Stimulated activated CD8-positive, alpha-beta memory T cell treated with anti-CD3 and anti-CD28 coated beads, Interleukin-7, amount 100 ng/mL, for 4 hours (primary cell): ENCODE measurements around the gene SUFU.

Experiments
- DNase-seq, 2 donors: peaks; one replicate each; pipeline ENCODE4 v3.0.0-alpha.2; 2020; ENCODE audit warnings: low read depth in 2 of 2

The SUFU gene

GRCh38 chr10:102634686-102635085, 130.9 kb downstream of the SUFU start:
- DNase-seq = no peak

DNA sequence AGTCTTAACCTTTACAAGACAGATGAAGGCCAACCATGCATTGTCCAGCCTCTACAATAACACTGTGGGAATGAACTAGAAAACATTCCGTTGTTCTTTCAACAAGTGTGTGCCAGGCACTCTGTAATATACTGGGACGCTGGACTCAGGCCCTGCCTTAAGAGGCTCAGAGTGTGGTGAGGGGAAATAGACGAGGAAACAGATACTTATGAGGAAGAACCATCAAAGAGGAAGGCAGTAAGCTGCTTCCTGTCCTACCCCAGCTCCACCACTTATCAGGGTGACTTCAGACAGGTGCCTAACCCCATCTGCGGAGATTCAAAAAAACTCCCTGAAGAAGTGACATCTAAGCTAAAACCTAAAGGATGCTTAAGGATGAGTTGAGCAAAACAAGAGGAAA, 131.6 kb downstream of the SUFU start:
- no peak for DNase-seq

GRCh38 chr10:102639537-102639936, 135.8 kb downstream of the SUFU start:
- no peak for DNase-seq

DNA sequence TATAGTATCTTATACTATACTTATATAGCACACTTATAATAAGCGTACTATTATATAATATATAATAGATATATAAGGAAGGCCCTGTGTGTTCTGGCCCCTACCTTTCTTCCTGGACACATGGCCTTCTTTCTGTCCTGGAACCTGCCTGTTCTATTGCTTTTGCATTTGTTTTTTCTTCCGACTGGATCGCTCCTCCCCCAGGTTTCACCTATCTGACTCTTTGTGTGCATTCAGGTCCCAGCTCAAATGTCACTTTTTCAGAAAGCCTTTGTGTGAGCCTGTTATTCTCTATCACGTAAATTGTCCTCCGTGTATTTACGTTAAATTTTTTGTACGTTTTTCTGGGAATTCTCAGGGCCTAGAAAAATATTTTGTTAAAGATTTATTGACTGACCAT, 137.6 kb downstream of the SUFU start:
- DNase-seq = no peak

- peak; percentile 95 to 98 for DNase-seq
These were observed 138.3 kb downstream of the SUFU start for GRCh38 chr10:102641880-102642735.

- DNase-seq = peak in 1 of 2 donors; percentile 48
These were observed 139.1 kb downstream of the SUFU start for GRCh38 chr10:102642736-102643335.

- peak in 1 of 2 donors; percentile 41 for DNase-seq
These were observed 139.7 kb downstream of the SUFU start for GRCh38 chr10:102643336-102644065.

- peak; percentile 19 to 56 for DNase-seq
These were observed 140.4 kb downstream of the SUFU start, which contains the start of gene TRIM8 for GRCh38 chr10:102644066-102644645. TSS of gene TRIM8 (plus strand) at chr10:102644479. CDS start at chr10:102644618, 139 bp downstream.

- peak; percentile 47 to 74 for DNase-seq
These were observed 141.0 kb downstream of the SUFU start for GRCh38 chr10:102644646-102645387.

DNA sequence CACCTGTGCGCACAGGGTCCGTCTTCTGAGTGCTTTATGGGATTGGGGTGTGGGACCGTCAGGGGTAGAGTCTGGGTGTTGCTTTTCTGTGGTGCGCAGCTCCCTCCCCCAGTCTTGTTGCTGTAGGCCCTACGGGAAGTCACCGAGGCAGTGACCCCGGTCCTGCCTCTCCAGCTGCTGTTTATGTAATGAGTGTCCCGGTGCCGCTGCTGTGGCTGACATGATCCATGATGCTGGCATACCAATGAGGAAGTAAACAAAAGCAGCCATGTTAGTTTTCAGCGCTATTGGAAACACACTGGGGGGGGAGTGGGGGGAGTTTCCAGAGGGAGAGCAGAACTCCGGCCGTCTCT, 141.6 kb downstream of the SUFU start:
- peak in 1 of 2 donors; percentile 11 for DNase-seq

DNA sequence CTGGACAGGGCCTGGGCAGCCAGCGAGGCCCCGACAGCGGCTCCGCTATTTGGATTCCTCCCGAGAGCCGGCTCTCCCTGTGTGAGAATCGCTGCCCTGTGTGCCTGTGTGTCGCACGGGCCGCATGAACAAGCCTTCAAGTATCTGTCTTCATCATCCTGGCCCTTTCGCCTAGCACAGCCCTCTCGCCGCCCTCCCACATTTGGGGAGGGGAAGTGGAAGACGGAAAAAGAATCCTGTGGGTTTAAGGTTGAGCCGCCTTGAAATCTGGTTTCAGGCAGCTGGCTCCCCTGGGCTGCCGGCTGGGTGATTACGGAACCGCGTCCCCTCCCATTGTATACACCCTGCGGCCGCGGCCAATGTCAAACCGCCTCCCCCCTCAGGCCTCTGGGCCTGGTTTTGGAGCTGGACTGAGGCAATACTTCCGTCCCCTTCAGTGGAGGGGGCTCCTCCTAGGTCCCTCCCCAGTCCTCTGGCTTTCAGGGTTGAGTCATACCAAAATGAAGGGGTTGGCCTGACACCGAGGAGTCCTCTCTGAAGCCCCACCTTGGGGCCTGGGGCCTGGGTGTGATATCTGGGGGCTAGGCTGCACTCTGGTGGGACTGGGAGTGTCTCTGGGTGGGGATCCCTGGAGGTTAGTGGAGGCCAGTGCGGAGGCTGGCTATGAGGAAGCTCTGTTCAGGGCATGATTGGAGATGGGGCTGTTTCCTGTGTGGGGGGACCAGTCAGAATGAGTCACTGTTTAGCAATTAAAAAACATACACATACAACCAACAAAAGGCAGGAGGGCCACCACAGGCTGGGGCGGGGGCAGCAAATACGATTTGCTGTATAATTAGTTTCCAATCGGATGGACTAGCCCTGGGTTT, 142.2 kb downstream of the SUFU start:
- peak; percentile 65 to 68 for DNase-seq

DNA sequence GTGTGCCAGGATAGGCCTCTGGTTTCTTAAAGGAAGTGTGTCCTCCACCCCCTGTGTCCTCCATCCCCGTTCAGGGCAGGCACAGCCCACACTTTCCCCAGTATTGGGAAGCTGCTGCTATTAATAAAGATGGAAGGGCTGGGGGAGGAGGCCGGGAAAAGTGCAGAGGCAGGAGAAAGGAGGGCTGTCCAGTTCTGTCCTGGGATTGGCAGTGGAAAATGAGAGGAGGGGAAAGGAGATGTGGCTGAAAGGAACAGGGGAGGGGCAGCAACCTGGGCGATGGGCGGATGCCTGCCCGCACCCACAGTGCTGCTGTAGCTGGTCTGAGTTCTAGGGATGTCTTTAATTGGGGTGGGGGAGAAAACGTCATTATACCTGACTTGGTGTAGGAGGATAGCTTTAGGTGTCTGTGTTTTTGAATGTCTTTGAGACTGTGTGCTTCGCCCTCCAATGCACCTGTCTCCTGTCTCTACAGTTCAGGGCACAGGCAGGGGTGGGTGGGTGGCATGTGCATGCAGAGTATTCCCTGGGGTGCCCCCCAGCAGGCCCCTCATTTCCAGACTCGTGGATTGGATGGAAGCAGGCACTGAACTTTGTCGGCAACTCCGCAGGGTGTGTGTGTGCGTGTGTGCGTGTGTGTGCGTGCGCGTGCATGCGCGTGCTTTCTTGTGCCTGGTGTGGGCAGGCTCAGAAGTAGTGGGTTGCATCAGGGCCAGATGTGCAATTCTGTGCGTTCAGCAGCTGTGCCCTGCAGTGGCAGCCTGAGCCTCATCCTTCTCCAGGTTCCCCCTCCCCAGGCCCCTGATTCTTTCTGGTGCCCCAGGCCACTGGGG, 143.1 kb downstream of the SUFU start:
- no peak for DNase-seq

- no peak for DNase-seq
These were observed 143.9 kb downstream of the SUFU start for GRCh38 chr10:102647443-102648268.

DNA sequence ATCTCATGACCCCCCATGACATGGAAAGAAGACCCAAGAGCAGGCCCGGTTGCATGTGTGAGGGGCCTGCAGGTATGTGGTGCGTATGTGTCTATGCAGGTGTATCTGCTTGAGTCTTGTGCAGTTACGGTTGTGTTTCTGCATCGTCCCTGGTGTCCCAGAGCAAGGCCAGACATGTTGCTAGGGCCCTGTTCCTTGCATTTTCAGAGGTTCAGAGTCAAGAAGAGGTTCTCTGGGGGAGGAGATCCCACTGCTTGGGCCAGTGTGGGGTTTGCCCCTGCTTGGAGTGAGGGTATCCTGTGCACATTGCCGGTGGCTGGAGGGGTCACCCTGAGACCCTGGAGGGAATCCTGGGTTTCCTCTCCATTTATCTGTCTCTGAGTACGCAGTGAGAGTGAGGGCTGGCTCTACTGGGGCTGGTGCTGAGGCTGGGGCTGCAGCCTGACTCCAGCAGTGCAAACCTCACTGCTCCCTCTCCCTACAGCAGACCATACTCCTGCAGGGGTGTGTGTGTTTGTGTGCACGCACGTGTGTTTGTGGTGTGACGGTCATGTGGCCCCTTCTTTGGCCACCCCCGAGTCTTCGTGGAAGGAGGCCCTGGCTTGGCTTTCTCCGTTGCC, 144.6 kb downstream of the SUFU start:
- DNase-seq = no peak

DNA sequence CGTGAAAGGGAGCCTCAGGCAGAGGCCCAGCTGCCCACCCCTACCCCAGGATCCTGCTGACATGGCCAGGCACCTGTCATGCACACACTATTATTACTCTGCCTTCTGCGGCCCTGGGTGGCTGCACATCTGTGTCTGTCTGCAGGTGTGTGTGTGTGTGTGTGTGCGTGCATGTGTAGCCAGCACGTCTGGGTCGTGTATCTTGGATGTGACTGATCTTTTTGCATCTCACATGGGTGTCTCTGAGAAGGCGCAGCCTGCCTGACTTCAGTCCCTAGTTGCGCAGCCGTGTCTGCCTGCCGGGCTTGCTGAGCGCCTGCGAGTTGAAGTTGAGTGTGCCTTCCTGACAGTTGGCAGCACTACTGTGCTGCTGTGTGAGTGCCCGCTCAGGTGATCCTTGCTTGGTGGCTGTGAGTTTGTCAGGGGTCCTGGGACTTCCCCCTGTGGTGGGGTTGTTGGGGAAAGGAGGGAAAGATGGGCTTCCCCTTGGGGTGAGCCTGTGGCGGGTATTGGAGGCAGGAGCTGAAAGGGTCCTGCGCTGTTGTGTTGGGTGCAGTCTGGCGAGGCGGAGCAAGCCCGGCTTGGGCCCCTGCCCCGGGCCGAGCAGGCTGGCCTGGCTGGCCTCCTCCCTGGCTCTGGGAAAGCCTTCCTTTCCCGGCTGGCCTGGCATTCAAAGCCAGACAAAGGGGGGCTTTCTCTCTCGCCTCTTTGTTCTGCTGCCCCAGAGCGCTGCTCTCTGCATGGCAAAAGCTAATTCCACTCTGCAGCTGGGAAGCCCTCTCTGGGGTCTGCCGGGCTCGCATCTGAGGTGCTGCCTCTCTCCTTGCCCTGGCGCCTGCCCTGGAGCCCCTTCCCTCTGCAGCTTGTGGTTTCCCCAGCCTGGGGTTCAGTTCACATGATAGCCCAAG, 145.4 kb downstream of the SUFU start:
- no peak for DNase-seq

- DNase-seq = no peak
These were observed 146.3 kb downstream of the SUFU start for GRCh38 chr10:102649797-102650654.
